Mucosa of descending colon (tissue), 3 donors: ENCODE data around the gene FIP1L1. TPM values are rescaled to one million over a fixed set of nuclear protein-coding genes. Genes with fewer than 3 reads are reported as not detected.

Source experiments
- ATAC-seq: fragments of 200-7000 bp; cut with Tn5 transposase; one replicate; pipeline ENCODE4 v1.9.1; 2020; ENCODE audit warnings: mild to moderate bottlenecking, moderate library complexity
- DNase-seq, 3 donors: peaks; one replicate each; pipeline ENCODE4 v3.0.0-alpha.2; 2020
- H3K36me3 ChIP-seq: fragments of 200-600 bp; one replicate; pipeline ENCODE4 v1.8.0; 2021; ENCODE audit warnings: low read depth, mild to moderate bottlenecking
- H3K4me1 ChIP-seq: fragments of 200-600 bp; one replicate; pipeline ENCODE4 v1.8.0; 2021; ENCODE audit warnings: low read depth, mild to moderate bottlenecking
- H3K4me3 ChIP-seq: fragments of 200-600 bp; one replicate; pipeline ENCODE4 v1.8.0; 2021; ENCODE audit warnings: mild to moderate bottlenecking
- H3K9me3 ChIP-seq: fragments of 200-600 bp; one replicate; pipeline ENCODE4 v1.8.0; 2021; ENCODE audit warnings: mild to moderate bottlenecking
- CTCF ChIP-seq: fragments of 200-600 bp; IDR thresholded peaks from one replicate; pipeline ENCODE4 v1.8.0; 2022; ENCODE audit warnings: antibody characterized with exemption, mild to moderate bottlenecking
- intact Hi-C, 2 donors: fragments of 100-400 bp; cut with DNase I in 1 of 2; cut with micrococcal nuclease in 1 of 2; formaldehyde crosslinking; loops; one replicate each; pipeline versions ENCODE4 v1.11.0 to v1.11.1; 2022; cut with DNase I, micrococcal nuclease
- total RNA-seq, 3 donors: library from RNA; stranded (reverse); fragmentation: NEBNext Ultra II Directional in 2 of 3; extraction: Animal tissue kit (Norgen Biotek cat#: 25700) in 2 of 3; gene quantifications; one replicate each; pipeline versions ENCODE4 v1.2.1 to v1.2.4, GENCODE V29; 2021 to 2023
- donor health status: DM: no; HTN: no; CAD: no; lungs with moderate emphysema.
- donor health status: DM: no; HTN: no; CAD: no.
- donor health status: DM: no; HTN: yes; CAD: no.

FIP1L1 gene
- total RNA-seq, 3 donors from 2014 or later, result 38.9 to 46.1 (median 39.9) TPM

- intact Hi-C loops, result no loop called here
- Histone ChIP-seq H3K4me1 (no peaks in the 10 kb centered on the region), H3K4me3 (no peak overlapping the region), H3K36me3 (no peaks in the 10 kb centered on the region), H3K9me3 (no peaks in the 10 kb centered on the region)
- peak; percentile 26 for TF ChIP-seq CTCF
- DNase-seq (peak in 1 of 3 donors; percentile 55), ATAC-seq (peak; percentile 62)
Observed at GRCh38 chr4:53490965-53491622, 113.7 kb downstream of the FIP1L1 start.

- intact Hi-C loops, result no loop called here
- ATAC-seq, result no peak
- H3K4me1 ChIP-seq, result no peaks in the 10 kb centered on the region
Observed at GRCh38 chr4:53494851-53495250, 117.4 kb downstream of the FIP1L1 start.

GRCh38 chr4:53497487-53498244 is 120.2 kb downstream of the FIP1L1 start:
- Histone ChIP-seq H3K36me3 (no peaks in the 10 kb centered on the region), H3K4me1 (no peaks in the 10 kb centered on the region), H3K4me3 (no peak overlapping the region), H3K9me3 (no peaks in the 10 kb centered on the region)
- intact Hi-C loops, result no loop called here
- ATAC-seq (no peak), DNase-seq (no peak)
- no peak for TF ChIP-seq CTCF

More at GRCh38 chr4:53494851-53495250, 117.4 kb downstream of the FIP1L1 start:
- DNase-seq, result no peak
- no peak overlapping the region for H3K4me3 ChIP-seq
- H3K36me3 ChIP-seq, result no peaks in the 10 kb centered on the region
- no peaks in the 10 kb centered on the region for H3K9me3 ChIP-seq
- no peak for TF ChIP-seq CTCF

- Histone ChIP-seq H3K4me1 (no peaks in the 10 kb centered on the region), H3K4me3 (no peak overlapping the region), H3K9me3 (no peaks in the 10 kb centered on the region), H3K36me3 (no peaks in the 10 kb centered on the region)
- intact Hi-C loops, result no loop called here
- TF ChIP-seq CTCF, result no peak
- ATAC-seq, result no peak
- no peak for DNase-seq
Observed at GRCh38 chr4:53498706-53499105, 121.3 kb downstream of the FIP1L1 start.

GRCh38 chr4:53499791-53500190 is 122.3 kb downstream of the FIP1L1 start:
- no peak for TF ChIP-seq CTCF
- Histone ChIP-seq H3K9me3 (no peaks in the 10 kb centered on the region), H3K4me1 (no peaks in the 10 kb centered on the region), H3K36me3 (no peaks in the 10 kb centered on the region), H3K4me3 (no peak overlapping the region)
- no peak for DNase-seq
- intact Hi-C loops, result no loop called here
- no peak for ATAC-seq
